Amygdala (tissue), 56 donors: ENCODE results near the gene DGKB.

Experiments
- DNase-seq, 56 donors: peaks; one replicate each; lab custom pipeline; 2025; lab: John Stamatoyannopoulos, UW

DGKB gene

DNA sequence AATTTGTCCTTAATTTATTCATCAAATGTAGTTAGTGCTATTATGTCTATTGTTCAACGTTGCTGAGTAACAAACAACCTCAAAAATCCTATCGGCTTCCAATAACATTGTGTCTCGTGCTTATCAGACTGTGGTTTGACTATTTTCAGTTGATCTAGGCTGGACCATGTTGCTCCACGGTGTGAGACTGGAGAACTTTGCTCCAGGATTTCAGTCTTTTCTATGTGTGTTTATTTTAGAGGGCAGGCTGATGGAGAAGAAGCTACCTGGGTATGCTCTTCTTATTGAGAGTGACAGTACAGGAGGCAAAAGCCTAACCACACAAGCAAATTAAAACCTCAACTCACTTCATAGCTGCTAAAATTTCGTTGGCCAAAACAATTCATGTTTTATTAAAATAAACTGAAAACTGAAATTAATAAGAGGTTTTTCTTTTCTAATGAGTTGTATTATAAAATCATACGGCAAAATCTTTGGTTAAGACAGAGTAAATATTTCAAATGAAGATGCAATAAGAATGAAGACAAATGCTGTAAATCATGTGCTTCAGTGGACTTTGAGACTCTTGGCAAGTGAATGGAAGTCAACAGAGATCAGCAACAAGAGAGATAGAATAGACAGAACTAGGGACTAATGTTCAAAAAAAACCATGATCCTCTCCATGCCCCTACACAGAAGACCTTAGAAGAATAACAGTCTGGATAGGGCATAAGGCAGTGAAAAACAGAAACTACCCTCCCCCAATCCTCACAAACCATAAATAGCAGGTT lies 495.1 kb downstream of the DGKB start:
- DNase-seq: no peak

DNA sequence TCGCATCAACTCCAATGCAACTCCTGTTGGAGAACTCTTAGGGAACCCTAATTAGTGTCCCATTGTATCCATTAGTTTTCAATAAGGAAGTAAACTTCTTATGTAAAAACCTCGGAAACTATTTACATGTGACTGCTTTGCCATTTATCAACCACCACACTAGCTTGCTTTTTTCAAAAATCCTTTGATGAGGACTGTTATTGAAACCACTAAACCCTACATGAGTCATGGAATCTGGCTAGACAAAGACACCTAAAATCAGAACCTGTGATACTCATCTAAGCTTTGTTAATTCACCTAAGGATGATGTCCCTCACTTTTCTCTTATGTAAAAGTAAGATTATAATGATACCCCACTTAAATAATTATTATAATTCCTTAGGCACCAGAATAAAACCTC lies 499.0 kb downstream of the DGKB start:
- no peak for DNase-seq

- no peak for DNase-seq
Observed at GRCh38 chr7:14400271-14400670, 502.3 kb downstream of the DGKB start.

- DNase-seq: no peak
Observed at GRCh38 chr7:14398526-14398925, 504.0 kb downstream of the DGKB start.

DNA sequence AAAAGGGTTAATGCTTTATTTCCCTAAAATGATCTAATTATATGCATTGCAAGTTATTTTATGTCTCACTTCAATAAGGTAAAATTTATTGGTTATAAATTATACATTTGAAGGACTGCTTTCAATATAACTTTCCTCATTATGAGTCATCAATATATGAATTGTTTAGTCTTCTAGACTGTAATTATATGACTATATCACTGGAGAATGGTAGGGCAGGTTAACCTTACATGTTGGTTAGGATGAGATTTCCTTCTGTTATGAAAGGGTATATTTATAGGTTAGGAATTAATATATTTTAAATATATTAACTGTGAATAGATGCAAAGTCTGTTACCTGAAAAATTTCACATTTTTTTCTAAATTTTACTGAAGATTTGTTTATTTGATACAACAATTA lies 506.7 kb downstream of the DGKB start:
- no peak for DNase-seq

GRCh38 chr7:14394786-14395185 lies 507.8 kb downstream of the DGKB start:
- DNase-seq: no peak

DNA sequence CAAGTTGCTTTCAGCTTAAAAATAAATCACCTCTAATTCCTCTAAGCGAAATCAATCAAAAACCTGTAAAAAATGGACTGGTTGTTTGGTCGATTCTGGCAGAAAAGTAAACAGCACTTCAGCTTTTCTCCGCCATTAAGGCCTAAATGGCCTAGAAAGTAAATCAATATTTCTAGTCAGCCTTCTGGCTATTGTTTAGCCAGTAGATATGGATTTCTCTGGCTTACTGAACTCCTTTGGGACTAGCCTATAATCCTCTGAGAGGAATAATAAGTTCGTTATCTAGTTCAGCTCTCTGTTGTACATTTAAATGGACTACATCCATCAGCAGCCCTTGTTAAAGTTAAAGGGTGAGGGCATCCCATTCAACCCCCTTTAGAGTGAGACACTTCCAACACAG lies 513.0 kb downstream of the DGKB start:
- no peak for DNase-seq

DNA sequence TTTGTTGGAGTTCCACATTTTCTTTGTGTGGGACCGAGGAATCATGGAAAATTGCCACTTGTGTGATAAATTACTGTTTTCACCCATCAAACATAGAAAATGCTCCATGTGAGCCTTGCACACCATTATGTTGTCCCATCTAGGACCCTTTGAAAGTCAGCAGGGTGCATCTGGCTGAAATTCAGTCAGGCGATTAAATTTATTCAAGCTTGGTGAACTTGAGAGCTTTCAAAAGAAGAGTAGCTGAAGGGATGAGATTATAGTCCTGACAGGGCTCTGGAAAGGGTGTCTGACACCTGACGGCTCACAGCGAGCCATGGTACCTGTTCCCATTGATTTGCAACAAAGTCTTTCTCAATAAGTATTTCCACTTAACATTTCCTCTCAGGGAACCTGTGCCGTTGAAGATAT lies 513.4 kb downstream of the DGKB start:
- no peak for DNase-seq

GRCh38 chr7:14385074-14385473 lies 517.5 kb downstream of the DGKB start:
- no peak for DNase-seq

DNA sequence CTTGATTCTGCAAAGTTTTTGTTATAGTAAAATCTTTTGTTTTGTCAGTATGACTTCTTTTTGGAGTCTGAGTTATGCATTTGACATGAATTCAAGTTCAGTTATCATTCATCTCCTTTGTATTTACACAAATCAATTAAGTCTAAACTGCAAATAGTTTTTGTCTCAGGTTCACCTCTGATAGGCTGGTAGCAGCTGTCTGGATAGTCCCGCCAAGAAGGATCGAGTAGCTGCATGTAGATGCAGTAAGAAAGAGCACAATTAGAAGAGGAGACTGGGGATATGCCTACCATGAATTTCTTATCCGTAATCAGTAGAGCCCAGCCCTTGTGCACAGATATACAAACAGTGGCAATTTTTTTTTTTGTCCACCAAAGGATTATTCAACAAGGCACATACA lies 520.6 kb downstream of the DGKB start:
- no peak for DNase-seq

DNA sequence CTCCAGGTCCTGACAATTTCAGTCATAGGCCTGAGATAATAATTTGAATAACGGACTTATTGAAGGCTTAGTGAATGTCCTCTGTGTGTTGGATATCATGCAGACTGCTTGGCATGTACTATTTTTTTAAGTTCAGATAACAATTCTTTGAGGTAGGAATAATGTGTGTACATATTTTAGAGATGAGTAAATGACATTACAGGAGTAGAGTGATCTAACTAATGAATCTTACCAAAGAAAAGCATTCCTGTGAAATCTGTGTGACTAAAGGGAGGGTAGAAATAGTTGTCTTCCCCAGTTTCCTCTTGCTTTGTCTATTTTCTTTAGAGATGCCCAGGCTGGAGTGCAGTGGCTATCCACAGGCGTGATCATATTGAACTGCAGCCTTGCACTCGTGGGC lies 521.2 kb downstream of the DGKB start:
- no peak for DNase-seq

DNA sequence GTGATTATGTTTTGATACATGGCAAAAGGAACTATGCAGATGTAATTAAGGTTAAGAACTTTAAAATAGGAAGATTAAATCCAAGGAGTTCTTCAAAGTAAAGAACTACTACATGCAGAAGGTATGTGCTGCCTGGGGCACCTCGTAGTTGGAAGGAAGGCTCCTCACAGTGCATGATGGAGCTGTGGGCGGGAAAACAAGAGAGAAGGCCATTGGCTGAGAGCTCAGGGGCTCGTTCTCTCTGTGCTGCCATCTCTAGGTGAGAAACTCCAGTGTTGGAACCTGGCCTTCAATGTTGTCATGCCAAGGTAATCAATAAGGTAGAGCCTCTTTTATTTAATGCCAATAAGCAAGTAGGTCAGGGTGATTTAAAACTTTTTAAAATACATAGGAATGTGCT lies 521.7 kb downstream of the DGKB start:
- DNase-seq: no peak

DNA sequence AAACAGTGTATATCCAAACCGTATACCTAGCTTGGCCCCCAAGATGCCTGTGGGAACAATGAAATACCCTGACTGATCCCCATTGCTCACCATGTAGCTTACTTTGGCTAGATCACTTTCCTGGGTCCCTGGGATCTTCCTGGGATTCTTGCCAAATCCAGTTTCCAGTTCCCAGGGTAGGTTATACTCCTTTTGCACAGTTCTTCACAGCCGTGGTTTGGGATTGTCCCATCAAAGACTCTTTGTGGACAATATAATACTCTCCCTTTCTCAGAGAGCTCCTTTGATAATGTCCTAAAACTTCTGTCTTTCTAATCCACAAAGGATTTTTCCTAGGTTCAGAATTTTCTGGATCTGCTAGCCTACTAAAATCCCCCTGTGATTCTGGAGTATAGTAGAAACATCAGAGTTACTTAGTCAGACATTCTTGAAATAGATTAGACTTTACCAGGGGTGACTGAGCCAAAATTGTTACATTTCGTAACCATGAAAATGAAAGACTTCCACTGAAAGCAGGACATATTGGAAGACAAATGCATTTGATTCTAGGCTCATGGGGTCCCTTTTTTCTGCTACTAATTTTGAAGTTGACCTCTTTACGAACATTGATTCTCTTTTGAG lies 524.8 kb downstream of the DGKB start:
- no peak for DNase-seq

DNA sequence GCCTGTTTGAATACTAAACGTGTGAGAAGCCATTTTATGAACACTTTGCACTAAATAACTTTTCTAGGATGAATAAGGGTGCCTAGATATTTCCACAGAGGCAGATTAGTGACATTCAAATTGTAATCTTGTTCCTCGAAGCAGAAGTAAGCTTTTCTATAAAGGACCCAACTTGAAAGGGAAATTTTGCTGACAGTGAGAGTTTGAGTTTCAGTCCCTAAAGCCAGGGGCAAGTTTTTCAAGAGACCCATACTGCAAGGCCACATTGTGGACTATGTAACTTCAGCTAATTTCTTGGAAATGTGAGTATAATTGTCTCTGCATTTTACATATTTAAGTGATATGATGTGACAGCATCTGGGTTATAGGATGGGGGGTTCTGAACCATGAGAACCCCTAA lies 525.8 kb downstream of the DGKB start:
- DNase-seq: no peak

- DNase-seq: no peak
Observed at GRCh38 chr7:14375998-14376397, 526.6 kb downstream of the DGKB start.

GRCh38 chr7:14374336-14374735 lies 528.2 kb downstream of the DGKB start:
- DNase-seq: no peak

- no peak for DNase-seq
Observed at GRCh38 chr7:14368285-14368684, 534.3 kb downstream of the DGKB start.

DNA sequence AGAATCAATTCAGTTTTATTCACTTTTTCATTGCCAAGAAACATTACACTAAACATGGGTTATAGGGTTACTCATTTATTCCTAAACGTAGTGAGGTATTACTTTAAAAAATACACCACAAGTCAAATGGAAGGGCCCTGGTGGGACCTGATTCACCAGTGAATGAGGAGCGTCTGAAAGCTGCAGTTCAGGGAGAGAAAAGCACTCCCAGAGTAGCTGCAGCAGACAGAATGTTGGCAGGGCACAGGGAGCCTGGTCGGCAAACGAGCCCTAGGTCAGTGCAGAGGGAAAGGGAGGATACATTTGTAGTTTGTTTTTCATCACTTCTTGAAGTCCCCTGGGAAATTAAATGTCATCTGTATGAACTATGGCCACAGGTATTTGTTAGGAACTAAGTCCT lies 551.4 kb downstream of the DGKB start:
- peak in 2 of 56 donors; percentile 2 to 4 for DNase-seq

DNA sequence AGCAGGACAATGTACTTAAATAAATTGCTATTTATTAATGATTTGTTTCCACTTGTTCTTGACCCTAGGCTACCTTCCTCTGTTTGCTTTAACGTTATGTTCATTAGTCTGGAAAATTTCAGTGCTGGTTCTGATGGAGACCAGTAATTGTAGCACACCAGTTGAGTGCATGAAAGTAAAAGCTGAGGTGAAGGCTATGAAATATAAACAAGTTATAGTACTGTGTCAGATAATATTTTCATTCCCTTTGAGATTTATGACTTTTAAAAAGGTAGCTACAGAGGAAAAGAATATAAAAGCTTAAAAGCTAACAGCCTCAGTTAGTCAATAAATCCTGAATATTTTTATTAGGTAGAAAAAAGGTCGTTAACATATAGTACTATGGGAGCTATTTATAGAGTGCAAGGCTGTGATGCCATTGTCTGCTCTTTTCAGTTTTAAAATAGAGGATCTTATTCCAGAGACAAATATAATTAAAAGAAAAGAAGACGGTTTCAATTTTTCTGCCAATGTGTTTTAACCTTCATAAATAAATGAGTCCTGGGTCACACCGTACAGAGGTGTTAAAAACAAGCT lies 561.3 kb downstream of the DGKB start:
- no peak for DNase-seq

- DNase-seq: no peak
Observed at GRCh38 chr7:14340393-14341074, 562.0 kb downstream of the DGKB start.

DNA sequence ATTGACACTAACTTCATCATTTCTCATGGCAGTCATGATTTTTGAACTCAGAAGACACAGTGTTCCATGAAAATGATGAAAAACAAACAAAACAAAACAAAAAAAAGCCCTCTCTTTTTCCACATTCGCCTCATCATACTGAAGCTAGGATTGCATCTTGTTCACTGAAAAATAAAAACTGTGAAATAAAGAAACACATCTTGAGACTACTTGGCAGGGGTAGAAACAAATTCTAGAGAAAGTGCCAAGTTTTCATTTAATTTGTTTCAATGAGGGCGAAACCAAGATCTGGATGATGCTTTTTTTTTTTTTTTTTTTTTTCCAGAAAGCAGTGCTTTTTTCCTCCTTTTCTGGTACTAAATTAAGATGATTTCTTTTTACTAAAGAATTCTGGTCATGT lies 562.7 kb downstream of the DGKB start:
- DNase-seq: no peak

DNA sequence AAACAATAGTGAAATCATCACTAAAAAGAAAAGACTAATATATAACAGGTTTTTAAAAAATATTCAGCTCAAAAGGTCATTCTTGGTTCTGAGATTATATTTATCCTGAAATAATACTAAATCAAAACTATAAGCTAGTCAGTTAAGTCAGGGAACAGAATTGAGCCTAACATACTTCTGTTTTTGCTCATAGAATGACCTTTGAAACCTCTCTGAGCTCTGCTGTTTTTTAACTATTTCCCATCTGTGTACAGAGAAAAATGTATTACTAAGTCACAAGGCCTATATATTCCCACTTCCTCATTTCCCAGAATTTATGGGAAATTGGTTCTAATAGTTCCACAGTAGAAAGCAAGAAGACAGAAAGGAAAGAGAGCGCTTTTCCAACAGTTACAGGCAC lies 566.3 kb downstream of the DGKB start:
- DNase-seq: no peak
